ENCODE measurements around the gene JSRP1.

- TF ChIP-seq POLR2AphosphoS5 (IDR thresholded peaks at IDR 0.05; ENCODE audit: low read depth, low read length) (no peak), POLR2A (IDR thresholded peaks at IDR 0.05; ENCODE audit: control extremely low read depth in 1 of 2, low read depth in 2 of 2, low read length in 2 of 2) (no peak), BRCA1 (IDR thresholded peaks at IDR 0.05; ENCODE audit: low read depth, low read length) (no peak), CTCF (IDR thresholded peaks at IDR 0.05; ENCODE audit: control extremely low read depth in 1 of 3, insufficient read depth in 1 of 3, low read depth in 1 of 3, low read length in 3 of 3) (no peak), BCL11A (IDR thresholded peaks at IDR 0.05; ENCODE audit: low read depth in 2 of 2, low read length in 2 of 2) (no peak), NANOG (IDR thresholded peaks at IDR 0.05; ENCODE audit: insufficient read depth, low read depth, low read length, poor library complexity, severe bottlenecking) (no peak), TAF1 (IDR thresholded peaks at IDR 0.05; ENCODE audit: low read depth, low read length) (no peak), FOSL1 (IDR thresholded peaks at IDR 0.05; ENCODE audit: insufficient read depth, low read depth, low read length) (no peak), CBX5 (IDR thresholded peaks at IDR 0.05; ENCODE audit: low read depth, low read length) (no peak), RAD21 (IDR thresholded peaks at IDR 0.05 in 1 of 2, conservative IDR thresholded peaks at IDR 0.05 in 1 of 2; ENCODE audit: low read depth in 2 of 2, low read length in 2 of 2) (no peak), SRF (IDR thresholded peaks at IDR 0.05; ENCODE audit: low read depth, low read length) (no peak)
- TF ChIP-seq, protein P1, sequence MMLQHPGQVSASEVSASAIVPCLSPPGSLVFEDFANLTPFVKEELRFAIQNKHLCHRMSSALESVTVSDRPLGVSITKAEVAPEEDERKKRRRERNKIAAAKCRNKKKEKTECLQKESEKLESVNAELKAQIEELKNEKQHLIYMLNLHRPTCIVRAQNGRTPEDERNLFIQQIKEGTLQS (IDR thresholded peaks at IDR 0.05; ENCODE audit: insufficient read depth, low read depth, low read length) = no peak
Observed at GRCh38 chr19:2221250-2221831, 34.9 kb downstream of the JSRP1 start.
